Dermis microvascular lymphatic vessel endothelial cell (primary cell): Measurements from ENCODE around the gene SWSAP1. TPM values are rescaled to one million over a fixed set of nuclear protein-coding genes. Genes with fewer than 3 reads are reported as not detected.
A peak's percentile ranks its signal among the peaks of the same experiment; 100 is the strongest.

Source experiments
- DNase-seq, 2 donors: peaks; one replicate each; pipeline versions ENCODE4 v3.0.0 to v3.0.0-alpha.2; 2010; ENCODE audit warnings: low read depth in 2 of 2
- total RNA-seq: library from RNA; depleted of rRNA; stranded (reverse); fragments of >200 nt; gene quantifications from 2 replicates; pipeline ENCODE4 v1.2.1, GENCODE V29; 2014

SWSAP1 gene
- total RNA-seq, 1 donor from 2014 or later: 1.0 TPM

DNA sequence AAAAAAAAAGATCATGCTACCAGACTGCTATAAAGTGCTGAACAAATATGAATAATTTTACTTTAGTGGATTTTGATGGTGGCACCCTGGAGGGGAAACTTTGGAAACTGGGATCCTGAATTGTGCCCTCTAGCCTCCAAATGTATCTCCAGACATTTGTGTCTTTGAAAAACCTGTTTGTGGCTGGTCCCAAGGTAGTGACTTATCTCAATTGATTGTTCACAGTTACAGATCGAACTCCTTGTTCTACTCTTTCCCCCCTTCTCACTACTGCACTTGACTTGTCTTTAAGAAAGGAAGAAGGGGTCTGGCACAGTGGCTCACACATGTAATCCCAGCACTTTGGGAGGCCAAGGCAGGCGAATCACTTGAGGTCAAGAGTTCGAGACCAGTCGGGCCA lies 34.1 kb downstream of the SWSAP1 start:
- DNase-seq: no peak

DNA sequence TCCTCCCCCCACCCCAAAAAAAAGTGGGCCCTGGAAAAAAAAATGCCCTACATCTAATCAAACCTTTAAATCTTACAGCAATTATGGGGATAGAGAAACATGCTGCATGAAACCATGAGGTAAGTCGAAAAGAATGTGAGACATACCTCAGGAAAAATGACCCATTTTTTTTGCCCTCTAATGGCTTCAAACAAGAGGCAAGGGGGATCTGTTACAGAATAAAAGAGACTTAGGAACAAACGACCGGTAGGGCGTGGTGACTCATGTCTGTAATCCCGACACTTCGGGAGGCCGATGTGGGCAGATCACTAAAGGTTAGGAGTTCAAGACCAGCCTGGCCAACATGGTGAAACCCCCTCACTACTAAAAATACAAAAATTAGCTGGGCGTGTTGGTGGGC lies 36.2 kb downstream of the SWSAP1 start:
- no peak for DNase-seq

DNA sequence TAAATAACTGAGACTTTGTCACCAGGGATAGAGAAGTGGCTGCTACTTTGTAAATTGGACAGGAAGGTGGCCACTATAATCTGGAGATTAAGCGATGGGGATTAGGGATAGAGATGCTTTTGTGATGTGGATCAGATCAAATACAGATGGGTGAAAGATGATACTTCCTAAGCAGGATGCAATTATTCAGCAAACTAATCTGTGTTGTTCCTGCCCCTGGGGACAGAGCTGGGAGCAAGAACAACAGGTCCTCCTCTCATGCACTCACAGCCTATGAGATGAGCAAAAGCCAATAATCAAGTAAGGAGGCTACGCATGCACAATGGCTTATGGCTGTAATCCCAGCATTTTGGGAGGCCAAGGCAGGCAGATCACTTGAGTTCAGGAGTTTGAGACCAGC lies 40.1 kb downstream of the SWSAP1 start:
- DNase-seq: no peak

DNA sequence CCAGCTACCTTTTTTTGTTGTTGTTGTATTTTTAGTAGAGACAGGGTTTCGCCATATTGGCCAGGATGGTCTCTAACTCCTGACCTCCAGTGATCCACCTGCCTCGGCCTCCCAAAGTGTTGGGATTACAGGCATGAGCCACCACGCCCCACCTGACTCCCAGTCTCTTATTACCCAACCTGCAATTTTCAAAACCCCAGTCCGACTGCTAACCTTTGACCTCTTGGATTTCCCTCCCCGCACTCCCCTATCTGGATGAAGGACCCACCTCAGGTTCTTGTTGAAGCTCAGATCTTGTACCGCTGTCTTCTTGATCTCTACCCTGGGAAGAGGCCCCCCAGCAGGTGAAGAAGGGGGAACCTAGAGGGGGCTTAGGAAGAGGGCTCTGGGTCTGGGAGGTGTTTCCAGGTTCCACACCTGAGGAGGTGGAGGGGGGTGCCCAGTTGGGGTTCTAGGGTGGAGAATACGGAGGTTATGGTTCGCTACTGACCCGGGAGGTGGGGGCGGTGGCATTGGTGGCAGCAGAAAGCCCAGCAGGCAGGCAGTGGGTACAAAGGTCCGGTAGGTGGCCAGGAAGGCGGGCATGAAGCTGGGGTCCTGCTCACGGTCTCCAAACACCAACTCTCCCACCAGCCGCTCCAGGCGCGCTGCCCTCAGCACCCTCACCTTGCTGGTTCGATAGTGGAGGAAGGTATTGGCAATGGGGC lies 42.0 kb downstream of the SWSAP1 start:
- no peak for DNase-seq

DNA sequence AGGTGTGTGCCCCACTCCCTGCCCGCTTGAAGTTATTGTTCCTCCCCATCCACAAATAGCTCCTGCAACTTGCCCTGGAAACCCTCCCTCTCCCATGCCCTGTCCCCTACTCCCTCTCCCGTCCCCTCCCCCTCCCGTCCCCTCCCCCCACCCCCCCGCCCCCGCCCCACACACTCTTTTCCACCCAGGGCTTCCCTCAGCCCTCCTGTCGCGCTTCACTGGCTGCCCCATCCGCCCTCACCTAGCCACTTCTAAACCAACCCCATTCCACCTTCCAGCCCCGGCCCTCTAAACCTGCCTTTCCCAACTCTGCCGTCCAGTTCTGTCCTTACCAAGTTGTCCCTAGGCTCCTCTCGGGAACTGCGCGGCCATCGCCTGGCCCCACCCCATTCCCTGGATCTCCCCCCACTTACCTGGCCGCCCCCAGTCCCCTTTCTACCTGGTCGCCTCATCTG lies 43.7 kb downstream of the SWSAP1 start:
- DNase-seq: no peak

DNA sequence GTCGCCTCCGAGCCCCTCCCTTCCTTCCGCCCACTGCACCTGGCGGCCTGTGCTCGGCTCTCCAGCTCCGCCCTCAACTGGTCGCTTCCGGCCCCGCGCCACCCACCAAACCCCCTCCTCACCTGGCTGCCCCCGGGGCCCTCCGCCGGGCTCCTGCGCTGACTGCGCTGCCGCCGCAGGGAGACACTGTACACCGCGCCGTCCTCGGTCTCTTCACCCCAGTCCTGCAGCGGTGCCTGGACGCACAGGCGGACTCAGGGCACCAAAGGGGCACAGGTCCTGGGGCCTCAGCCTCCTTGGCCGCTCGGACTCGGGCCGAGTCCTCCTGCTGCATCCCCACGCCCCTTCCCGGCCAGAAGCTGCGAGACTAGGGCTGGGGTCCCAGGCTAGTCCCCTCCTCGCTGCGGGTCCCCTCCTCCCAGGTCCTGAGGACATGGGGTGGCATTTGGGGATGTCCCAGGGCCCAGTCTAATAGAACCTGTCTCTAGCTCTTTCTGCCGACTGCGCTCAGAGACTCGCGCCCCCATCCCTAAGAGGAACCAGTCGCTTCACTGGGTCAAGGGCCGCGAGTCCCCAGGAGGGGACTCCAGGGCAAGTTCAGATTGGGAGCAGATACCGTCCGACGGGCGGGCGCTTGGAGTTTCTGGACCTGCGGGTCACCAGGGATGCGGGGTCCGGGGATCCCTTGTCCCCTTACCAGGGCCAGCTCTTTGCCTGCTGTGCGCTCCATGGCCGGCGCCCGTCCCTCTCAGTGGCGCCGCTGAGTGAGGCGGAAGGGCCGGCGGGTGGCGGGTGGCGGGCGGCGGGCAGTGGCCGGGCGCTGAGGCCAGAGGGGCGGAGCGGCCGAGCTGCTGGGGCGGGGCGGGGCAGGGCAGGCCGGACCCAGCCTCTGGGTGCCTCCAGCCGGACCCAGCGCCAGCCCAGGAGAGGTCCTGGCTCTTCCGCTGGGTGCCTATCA lies 44.4 kb downstream of the SWSAP1 start, which contains the start of gene RGL3:
RGL3 (minus strand) TSS at position 766 of the 958 bp plus-strand sequence; CDS start at position 730, 36 bp downstream.
- no peak for DNase-seq

DNA sequence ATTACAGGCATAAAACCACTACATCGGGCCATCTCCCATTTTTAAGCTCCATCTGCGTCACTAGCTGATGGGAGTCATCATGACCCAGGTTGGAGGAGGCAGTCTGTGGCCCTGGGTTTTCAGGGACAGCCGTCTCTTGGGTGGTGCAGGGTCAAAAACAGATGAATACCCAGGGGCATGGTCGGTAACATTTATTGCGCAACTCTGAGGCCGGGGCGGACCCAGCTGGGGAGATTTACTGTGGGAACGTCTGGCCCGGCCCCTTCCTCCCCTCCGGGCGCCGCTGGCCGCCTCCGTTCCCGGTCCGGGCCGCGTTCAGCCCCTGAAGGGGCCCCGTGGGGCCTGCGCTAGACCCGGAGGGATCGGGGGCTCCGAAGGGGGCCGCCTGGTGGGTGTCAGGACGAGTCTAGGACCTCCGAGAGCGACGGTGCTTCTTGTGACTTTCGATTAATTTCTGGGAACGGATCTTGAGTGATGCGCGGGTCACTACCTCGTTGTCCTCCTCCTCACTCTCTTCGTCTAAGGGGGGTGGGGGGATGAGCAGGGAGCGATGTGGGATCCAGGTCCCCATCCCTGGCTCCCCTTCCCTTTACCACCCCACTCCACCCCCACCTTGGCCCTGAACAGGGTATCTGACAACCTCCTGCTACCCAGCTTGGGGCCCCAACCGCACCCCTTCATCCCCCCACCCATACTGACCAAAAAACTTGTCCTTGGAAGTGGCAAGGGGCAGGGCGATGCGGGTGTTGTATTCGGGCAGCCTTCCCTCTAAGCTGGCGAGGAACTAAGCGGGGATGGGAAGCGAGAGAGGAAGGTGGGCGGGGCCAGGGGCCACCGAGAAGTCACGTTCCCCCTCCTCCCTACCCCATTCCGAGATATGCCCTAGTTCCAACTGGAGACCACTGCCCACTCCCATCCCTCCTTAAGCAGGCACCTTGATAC lies 46.2 kb downstream of the SWSAP1 start:
- peak in 1 of 2 donors; percentile 19 for DNase-seq

DNA sequence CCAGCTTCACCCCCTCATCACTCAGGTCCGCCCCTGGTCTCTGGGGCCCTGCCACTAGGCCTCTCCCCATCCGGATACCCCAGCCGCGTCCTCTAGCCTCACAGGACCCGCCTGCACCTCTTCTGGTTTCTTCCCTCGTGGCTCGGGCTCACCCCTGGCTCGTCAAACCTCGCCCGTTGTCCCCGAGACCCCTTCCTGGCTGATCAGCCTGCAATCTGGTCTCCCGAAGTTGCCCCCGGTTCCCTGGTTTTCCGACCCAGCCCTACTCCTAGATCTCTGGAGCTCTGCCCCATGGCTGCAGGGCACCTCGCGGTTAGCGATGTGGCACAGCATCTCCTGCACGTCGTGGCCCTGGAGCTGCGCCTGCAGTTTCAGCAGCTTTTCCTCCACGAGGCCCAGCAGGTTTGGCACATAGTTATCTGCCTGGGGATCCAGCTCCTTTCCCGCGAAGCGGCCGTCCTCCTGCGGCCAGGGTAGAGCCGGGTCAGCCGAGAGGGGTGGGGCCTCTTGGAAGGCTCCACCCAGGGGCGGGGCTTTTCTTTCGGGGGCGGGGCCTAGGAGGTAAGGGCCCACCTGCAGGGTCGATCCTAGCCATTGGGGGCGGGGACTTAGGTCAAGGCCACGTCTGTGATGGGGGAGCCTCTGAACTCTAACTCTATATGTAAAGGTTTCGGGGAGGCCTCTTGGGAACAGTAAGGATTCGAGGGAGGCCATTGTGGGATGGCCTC lies 47.1 kb downstream of the SWSAP1 start:
- no peak for DNase-seq

DNA sequence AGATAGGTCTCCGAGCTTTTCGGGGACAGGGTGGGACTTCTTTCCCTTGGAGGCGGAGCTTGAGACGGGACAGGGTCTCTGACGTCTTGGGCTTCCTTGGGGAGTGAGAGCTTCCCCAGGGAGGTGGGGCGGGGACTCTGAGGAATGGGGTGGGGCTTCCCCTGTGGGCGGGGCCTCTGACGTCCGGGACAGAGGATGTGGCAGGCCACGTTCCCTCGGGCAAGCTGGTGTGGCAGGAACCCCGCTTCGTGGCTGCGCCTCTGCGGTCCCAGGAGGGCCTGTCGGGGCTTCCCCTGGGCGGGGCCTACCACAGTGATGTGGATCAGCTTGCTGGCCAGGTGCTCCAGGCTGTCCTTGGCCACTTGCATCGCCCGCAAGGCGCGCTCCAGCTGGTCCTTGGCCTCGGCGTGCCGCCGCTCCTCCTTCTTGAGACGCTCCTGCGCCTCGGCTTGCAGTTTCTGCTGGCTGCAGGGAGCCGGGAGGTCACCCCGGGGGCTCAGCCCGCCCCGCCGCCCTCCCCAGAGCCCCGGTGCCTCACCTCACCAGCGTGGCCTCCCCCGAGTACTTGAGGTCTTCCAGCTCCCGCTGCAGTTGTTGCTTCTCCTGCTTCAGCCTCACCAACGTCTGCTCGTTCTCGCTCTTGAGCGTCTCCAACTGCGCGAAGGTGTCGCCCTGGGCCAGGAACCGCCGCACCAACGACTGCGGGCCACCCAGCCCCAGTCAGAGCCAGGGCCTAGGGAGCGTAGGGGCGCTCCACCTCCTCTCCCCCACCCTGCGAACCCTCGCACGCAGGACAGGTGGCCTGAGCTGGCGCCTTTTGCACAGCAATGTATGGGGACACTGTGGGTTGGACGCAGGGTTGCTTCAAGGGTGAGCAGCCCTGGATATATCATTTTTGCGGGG lies 47.9 kb downstream of the SWSAP1 start:
- DNase-seq: no peak

DNA sequence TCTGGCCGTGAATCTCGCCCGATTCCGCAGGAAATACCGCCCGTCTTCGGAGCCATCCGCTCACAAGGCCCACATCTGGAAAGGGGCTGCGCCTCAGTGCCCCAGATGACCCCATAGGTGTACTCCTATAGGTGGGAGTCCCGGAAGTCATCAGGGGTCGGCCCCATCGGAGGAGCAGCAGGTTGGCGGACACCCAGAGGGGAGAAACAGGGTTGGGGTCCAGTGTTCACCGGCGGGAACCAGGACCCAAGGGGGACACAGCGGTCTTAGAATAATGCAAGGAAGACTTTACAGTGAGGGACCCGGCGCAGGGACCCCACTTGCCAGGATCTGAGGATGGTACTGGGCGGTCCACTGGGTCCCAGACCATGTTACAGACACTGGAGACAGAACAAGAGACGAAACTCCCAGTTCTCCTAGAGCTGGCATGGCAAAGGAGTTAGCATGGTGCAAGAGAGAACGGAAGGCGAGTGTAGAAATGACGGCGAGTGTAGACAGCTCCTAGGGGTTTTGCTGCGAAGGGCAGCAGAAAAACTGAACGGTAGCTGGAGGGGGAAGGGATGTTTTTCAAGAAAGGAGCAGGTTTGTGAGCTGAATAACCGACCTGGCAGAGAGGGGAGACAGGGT lies 48.8 kb downstream of the SWSAP1 start:
- no peak for DNase-seq

DNA sequence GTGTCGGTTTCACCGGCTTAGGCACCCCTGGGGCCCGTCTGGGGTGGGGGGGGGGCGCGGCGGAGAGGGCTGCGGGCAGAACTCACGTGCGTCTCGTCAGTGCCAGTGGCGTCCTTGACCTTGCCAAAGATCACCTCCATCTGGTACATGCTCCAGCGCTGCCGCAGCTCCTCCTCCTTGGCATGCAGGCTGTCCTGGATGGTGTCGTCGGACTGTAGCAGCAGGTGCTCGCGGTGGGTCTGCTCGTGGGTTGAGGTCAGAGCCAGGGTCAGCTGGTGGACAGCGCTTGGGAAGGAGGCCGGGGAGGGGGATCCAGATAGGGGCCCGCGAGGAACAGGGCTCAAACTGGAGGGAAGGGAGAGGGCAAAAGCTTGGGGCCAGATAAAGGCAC lies 49.3 kb downstream of the SWSAP1 start:
- DNase-seq: no peak

Other genes starting within 250 kb of the SWSAP1 start
- 31.1 and 80.0 TPM in 2 replicates for gene SPC24, start 218.9 kb upstream of the SWSAP1 start, total RNA-seq
- 45.6 and 127 TPM in 2 replicates for gene KANK2, start 177.1 kb upstream of the SWSAP1 start, total RNA-seq
- gene ANGPTL8, start 135.0 kb upstream of the SWSAP1 start, total RNA-seq: not detected in 2 replicates
- 56.1 and 92.4 TPM in 2 replicates for gene DOCK6, start 112.1 kb upstream of the SWSAP1 start, total RNA-seq
- not detected in 2 replicates for gene TSPAN16, start 78.5 kb upstream of the SWSAP1 start, total RNA-seq
- 34.7 and 35.5 TPM in 2 replicates for gene RAB3D, start 35.0 kb upstream of the SWSAP1 start, total RNA-seq
- gene TMEM205, start 28.4 kb upstream of the SWSAP1 start, total RNA-seq: 77.7 and 127 TPM in 2 replicates
- gene CCDC159, start 28.1 kb upstream of the SWSAP1 start, total RNA-seq: 3.9 and 7.0 TPM in 2 replicates
- gene PLPPR2, start 19.2 kb upstream of the SWSAP1 start, total RNA-seq: 4.2 and 10.1 TPM in 2 replicates
- 4.2 and 6.8 TPM in 2 replicates for gene EPOR, start 9.6 kb downstream of the SWSAP1 start, total RNA-seq
- 0.63 and 0.64 TPM in 2 replicates for gene RGL3, start 44.6 kb downstream of the SWSAP1 start, total RNA-seq
- gene ODAD3, start 60.5 kb downstream of the SWSAP1 start, total RNA-seq: under 0.01 and 0.13 TPM in 2 replicates
- 101 and 136 TPM in 2 replicates for gene PRKCSH, start 61.0 kb downstream of the SWSAP1 start, total RNA-seq
- not detected in 2 replicates for gene ELAVL3, start 106.4 kb downstream of the SWSAP1 start, total RNA-seq
- 5.3 and 5.4 TPM in 2 replicates for gene ZNF653, start 131.2 kb downstream of the SWSAP1 start, total RNA-seq
- gene ECSIT, start 154.5 kb downstream of the SWSAP1 start, total RNA-seq: 22.4 and 22.6 TPM in 2 replicates
- gene CNN1, start 164.2 kb downstream of the SWSAP1 start, total RNA-seq: not detected in 2 replicates
- gene ELOF1, start 184.6 kb downstream of the SWSAP1 start, total RNA-seq: 23.8 and 24.1 TPM in 2 replicates
- gene ACP5, start 203.0 kb downstream of the SWSAP1 start, total RNA-seq: 0.26 and 0.38 TPM in 2 replicates
- gene ZNF627, start 222.8 kb downstream of the SWSAP1 start, total RNA-seq: 17.3 and 21.4 TPM in 2 replicates